Measurements from ENCODE around the gene RPE65. TPM values are rescaled to one million over a fixed set of nuclear protein-coding genes. Genes with fewer than 3 reads are reported as not detected.

Gene RPE65
- total and polyA plus RNA-seq, 7 donors, result 0.01 TPM; not detected in 6

DNA sequence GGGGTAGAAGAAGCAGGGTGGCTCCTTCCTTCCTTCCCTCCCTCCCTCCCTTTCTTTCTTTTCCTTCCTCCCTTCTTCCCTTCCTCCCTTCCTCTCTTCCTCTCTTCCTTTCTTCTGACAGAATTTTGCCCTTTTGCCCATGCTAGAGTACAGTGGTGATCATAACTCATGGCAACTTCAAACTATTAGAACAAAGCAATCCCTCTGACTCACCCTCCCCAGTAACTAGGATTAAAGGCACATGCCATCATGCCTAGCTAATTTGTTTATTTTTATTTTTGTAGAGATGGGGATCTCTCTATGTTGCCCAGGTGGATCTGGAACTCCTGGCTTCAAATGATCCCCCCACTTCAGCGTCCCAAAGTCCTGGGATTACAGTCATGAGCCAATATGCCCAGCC, 10.0 kb upstream of the RPE65 start:
- Histone ChIP-seq H3K4me3 (no peak overlapping the region), H3K27me3 (no peaks in the 10 kb centered on the region), H3K4me1 (no peaks in the 10 kb centered on the region), H3K27ac (no peak overlapping the region), H3K9me3 (peaks cover 0 to 6% (median 2%) of the 10 kb centered on the region in 4 donors), H3K36me3 (no peaks in the 10 kb centered on the region)
- DNase-seq, result no peak
- WGBS, 2 donors, result 81 to 94% methylated on average over 1 of the region's 1 CpG
- intact Hi-C loops (cut with DNase I), result loop anchor here (10.0 kb wide), 1 partner anchor 1275 kb away; no protein-coding TSS in a partner anchor
- TF ChIP-seq EP300 (IDR thresholded peaks at IDR 0.05), result no peak
- TF ChIP-seq POLR2AphosphoS5 (IDR thresholded peaks at IDR 0.05), result no peak
- no peak for TF ChIP-seq CTCF (IDR thresholded peaks at IDR 0.05)

DNA sequence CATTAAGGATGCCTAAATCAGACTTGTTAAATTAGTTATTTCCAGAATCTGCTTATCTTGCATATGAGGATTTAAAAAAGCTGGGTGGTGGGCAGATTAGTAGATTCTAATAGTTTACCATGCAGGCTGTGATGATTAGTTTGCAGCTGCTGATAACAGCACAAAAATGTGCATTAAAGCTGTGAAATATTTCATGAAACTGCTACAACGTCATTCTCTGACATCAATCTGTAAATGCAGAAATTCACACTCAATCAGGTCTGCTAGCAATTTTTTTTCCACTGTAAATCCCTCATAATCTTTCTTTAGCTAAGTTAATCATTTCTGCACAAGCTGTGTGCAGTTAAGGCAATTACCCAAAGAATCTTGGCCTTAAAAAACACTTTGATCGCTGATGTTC, 9.3 kb upstream of the RPE65 start:
- H3K27me3 ChIP-seq, result no peaks in the 10 kb centered on the region
- 63 to 80% methylated on average over 2 of the region's 2 CpGs for WGBS, 2 donors
- no peak for DNase-seq
- H3K4me3 ChIP-seq, result no peak overlapping the region
- TF ChIP-seq POLR2A (IDR thresholded peaks at IDR 0.05) (no peak), EP300 (IDR thresholded peaks at IDR 0.05) (no peak), POLR2AphosphoS5 (IDR thresholded peaks at IDR 0.05) (no peak), CTCF (IDR thresholded peaks at IDR 0.05) (no peak)
- no peak overlapping the region for H3K27ac ChIP-seq
- no peaks in the 10 kb centered on the region for H3K36me3 ChIP-seq
- no peaks in the 10 kb centered on the region for H3K4me1 ChIP-seq
- intact Hi-C loops (cut with DNase I), result no loop called here
- H3K9me3 ChIP-seq, result peaks cover 0 to 6% (median under 1%) of the 10 kb centered on the region in 4 donors

DNA sequence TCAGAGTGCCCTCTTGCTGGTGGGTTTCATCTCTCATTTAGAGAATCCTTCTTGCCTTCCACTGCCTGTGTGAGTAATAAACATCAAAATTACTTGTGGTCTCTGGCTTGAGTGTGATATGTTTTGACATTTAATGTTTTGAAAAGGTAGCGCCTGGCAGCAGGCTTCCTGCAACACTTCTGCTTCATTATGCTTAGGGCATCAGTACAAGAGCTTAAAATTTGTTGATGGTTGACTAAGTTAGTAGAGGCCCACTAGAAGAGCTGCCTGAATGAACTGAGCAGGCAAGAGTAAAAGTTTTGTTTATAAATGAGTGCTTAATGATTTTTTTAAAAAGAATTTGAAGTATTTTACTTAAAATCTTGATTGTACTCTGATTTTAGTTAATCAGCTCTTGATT, 6.4 kb upstream of the RPE65 start:
- DNase-seq, result no peak
- Histone ChIP-seq H3K4me1 (no peaks in the 10 kb centered on the region), H3K27ac (no peak overlapping the region), H3K4me3 (no peak overlapping the region), H3K9me3 (no peaks in the 10 kb centered on the region), H3K27me3 (no peaks in the 10 kb centered on the region), H3K36me3 (no peaks in the 10 kb centered on the region)
- TF ChIP-seq EP300 (IDR thresholded peaks at IDR 0.05), result no peak
- no peak for TF ChIP-seq POLR2A (IDR thresholded peaks at IDR 0.05)
- no peak for TF ChIP-seq POLR2AphosphoS5 (IDR thresholded peaks at IDR 0.05)
- TF ChIP-seq CTCF (IDR thresholded peaks at IDR 0.05), result no peak
- intact Hi-C loops (cut with DNase I), result no loop called here
- WGBS, 2 donors, result 84 to 89% methylated on average over 1 of the region's 1 CpG

DNA sequence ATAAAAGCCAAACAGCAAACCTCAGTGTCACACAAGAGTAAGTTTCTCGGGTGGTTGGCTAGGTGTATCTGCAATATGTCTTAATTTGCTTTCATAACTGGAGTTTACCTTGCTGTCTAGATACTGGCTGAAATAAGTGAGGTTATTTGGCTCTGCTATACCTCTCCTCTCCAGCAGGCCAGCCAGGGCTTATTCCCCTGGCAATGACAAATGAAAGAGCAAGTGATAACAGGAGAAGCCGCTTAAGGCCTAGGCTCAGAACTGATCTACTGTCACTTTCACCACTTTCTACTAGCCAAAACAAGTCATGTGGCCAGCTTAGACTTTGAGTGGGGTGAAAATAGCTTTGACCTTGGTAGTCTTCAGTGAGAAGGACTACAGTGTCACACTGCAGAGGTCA, 4.8 kb upstream of the RPE65 start:
- TF ChIP-seq EP300 (IDR thresholded peaks at IDR 0.05) (no peak), POLR2AphosphoS5 (IDR thresholded peaks at IDR 0.05) (no peak), POLR2A (IDR thresholded peaks at IDR 0.05) (no peak), CTCF (IDR thresholded peaks at IDR 0.05) (no peak)
- H3K27ac ChIP-seq, result no peak overlapping the region
- H3K4me3 ChIP-seq, result no peak overlapping the region
- intact Hi-C loops (cut with DNase I), result no loop called here
- H3K27me3 ChIP-seq, result no peaks in the 10 kb centered on the region
- no peak for DNase-seq
- no peaks in the 10 kb centered on the region for H3K36me3 ChIP-seq
- H3K9me3 ChIP-seq, result no peaks in the 10 kb centered on the region
- H3K4me1 ChIP-seq, result peaks cover 0 to 5% (median 0%) of the 10 kb centered on the region in 4 donors
- 90 to 92% methylated on average over 2 of the region's 2 CpGs for WGBS, 2 donors

GRCh38 chr1:68453060-68453670, 3.4 kb upstream of the RPE65 start:
- no peak overlapping the region for H3K27ac ChIP-seq
- TF ChIP-seq EP300 (IDR thresholded peaks at IDR 0.05) (no peak), CTCF (IDR thresholded peaks at IDR 0.05) (no peak), POLR2AphosphoS5 (IDR thresholded peaks at IDR 0.05) (no peak), POLR2A (IDR thresholded peaks at IDR 0.05) (no peak)
- no peaks in the 10 kb centered on the region for H3K36me3 ChIP-seq
- WGBS, 2 donors, result 91 to 93% methylated on average over 8 of the region's 8 CpGs
- no peaks in the 10 kb centered on the region for H3K9me3 ChIP-seq
- H3K4me1 ChIP-seq, result peaks cover 0 to 5% (median 0%) of the 10 kb centered on the region in 4 donors
- intact Hi-C loops (cut with DNase I), result no loop called here
- H3K27me3 ChIP-seq, result no peaks in the 10 kb centered on the region
- no peak overlapping the region for H3K4me3 ChIP-seq
- no peak for DNase-seq

Data from sigmoid colon (tissue), 7 donors.